Activated T-helper 2 cell treated with anti-CD3 and anti-CD28 coated beads, Interferon-gamma antibody, Interleukin-2, Interleukin-4, amounts not matched to agents 10 μg/mL and 5 μg/mL and 100 μg/mL, durations not matched to agents 14 hours and 24 hours and 36 hours (primary cell): Measurements from ENCODE around the gene HK1. TPM values are rescaled to one million over a fixed set of nuclear protein-coding genes. Genes with fewer than 3 reads are reported as not detected.
"Not testable (repeated sequence)": the region's sequence is repeated elsewhere in the genome, so short reads cannot be mapped to it uniquely, and the experiment has no call there.

Source experiments
- DNase-seq: peaks from one replicate; pipeline ENCODE4 v3.0.0; 2021; ENCODE audit warnings: low spot score
- H3K27ac Mint-ChIP-seq: one replicate; pipeline ENCODE4 v1.8.0; 2021; ENCODE audit warnings: mixed read lengths
- H3K27me3 Mint-ChIP-seq: one replicate; pipeline ENCODE4 v1.8.0; 2021; ENCODE audit warnings: low read depth, mixed read lengths
- H3K36me3 Mint-ChIP-seq: one replicate; pipeline ENCODE4 v1.8.0; 2021; ENCODE audit warnings: low read depth, mixed read lengths
- H3K4me1 Mint-ChIP-seq: one replicate; pipeline ENCODE4 v1.8.0; 2021; ENCODE audit warnings: low read depth, mixed read lengths
- H3K4me3 Mint-ChIP-seq: one replicate; pipeline ENCODE4 v1.8.0; 2021; ENCODE audit warnings: low read depth, mild to moderate bottlenecking, moderate library complexity, mixed read lengths
- H3K9me3 Mint-ChIP-seq: one replicate; pipeline ENCODE4 v1.8.0; 2021; ENCODE audit warnings: mixed read lengths
- intact Hi-C: fragments of 100-400 bp; cut with micrococcal nuclease; formaldehyde crosslinking; loops from one replicate; pipeline ENCODE4 v1.15.1; 2023
- total RNA-seq: library from RNA; stranded (reverse); gene quantifications from 2 replicates; pipeline ENCODE4 v1.2.3, GENCODE V29; 2022

The HK1 gene
- total RNA-seq, 1 donor from 2014 or later: 197 TPM

DNA sequence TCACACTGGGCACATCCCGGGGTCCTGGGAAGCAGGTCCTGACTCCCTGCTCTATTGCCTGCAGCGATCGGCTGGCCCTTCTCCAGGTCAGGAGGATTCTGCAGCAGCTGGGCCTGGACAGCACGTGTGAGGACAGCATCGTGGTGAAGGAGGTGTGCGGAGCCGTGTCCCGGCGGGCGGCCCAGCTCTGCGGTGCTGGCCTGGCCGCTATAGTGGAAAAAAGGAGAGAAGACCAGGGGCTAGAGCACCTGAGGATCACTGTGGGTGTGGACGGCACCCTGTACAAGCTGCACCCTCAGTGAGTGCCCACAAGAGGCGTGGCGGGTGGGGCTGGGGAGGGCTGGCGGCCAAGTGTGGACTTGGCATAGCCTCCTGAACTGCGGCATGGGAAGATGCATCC is 12.8 kb upstream of the HK1 start:
- Mint-ChIP-seq H3K9me3 (peaks cover 7% of the 10 kb centered on the region), H3K4me1 (peaks cover 14% of the 10 kb centered on the region), H3K27ac (no peak overlapping the region), H3K4me3 (no peak overlapping the region), H3K27me3 (peaks cover 18% of the 10 kb centered on the region), H3K36me3 (peaks cover 3% of the 10 kb centered on the region)
- intact Hi-C loops: no loop called here
- DNase-seq: no peak

DNA sequence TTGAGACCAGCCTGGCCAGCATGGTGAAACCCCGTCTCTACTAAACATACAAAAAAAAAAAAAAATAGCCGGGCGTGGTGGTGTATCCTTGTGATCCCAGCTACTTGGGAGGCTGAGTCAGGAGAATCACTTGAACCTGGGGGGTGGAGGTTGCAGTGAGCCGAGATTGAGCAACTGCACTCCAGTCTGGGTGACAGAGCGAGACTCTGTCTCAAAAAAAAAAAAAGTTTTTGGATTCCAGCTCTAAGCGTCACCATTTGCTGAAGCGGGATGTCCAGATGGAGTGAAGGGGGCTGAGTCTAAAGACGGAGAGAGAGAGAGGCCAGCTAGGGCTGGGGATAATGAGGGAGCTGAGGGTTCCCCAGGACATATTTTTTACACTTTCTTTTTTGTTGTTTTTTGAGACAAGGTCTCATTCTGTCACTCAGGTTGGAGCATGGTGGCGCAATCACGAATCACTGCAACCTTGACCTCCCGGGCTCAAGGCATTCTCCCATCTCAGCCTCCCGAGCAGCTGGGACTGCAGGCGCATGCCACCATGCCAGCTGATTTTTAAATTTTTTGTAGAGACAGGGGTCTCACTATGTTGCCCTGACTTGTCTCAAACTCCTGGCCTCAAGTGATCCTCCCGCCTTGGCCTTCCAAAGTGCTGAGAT is 9.4 kb upstream of the HK1 start:
- intact Hi-C loops: no loop called here
- Mint-ChIP-seq H3K4me3 (no peak overlapping the region), H3K36me3 (no peaks in the 10 kb centered on the region), H3K9me3 (no peaks in the 10 kb centered on the region), H3K27me3 (peaks cover 18% of the 10 kb centered on the region), H3K27ac (no peak overlapping the region), H3K4me1 (no peaks in the 10 kb centered on the region)
- DNase-seq: no peak

DNA sequence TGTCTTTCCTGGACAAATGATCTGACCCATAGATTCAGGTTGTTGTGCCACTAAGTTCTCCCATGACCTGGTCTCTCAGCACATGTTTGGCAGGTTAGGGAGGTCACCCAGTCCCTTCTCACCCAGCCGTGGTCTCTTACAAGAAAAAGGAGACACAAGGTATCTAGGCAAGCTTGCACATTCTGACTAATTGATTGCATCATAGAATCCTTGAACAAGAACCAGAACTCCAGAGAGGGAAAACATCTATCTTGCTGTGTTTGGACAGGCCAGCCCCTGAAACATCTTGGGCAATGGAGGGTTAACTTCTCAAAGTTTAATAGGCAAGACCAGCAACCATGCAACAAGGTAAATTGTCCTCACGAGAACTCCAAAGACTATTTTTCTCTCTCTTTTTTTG is 8.5 kb upstream of the HK1 start:
- H3K9me3 Mint-ChIP-seq: no peaks in the 10 kb centered on the region
- H3K4me3 Mint-ChIP-seq: no peak overlapping the region
- H3K36me3 Mint-ChIP-seq: no peaks in the 10 kb centered on the region
- H3K27ac Mint-ChIP-seq: no peak overlapping the region
- DNase-seq: no peak
- H3K4me1 Mint-ChIP-seq: no peaks in the 10 kb centered on the region
- peaks cover 18% of the 10 kb centered on the region for H3K27me3 Mint-ChIP-seq
- intact Hi-C loops: no loop called here

DNA sequence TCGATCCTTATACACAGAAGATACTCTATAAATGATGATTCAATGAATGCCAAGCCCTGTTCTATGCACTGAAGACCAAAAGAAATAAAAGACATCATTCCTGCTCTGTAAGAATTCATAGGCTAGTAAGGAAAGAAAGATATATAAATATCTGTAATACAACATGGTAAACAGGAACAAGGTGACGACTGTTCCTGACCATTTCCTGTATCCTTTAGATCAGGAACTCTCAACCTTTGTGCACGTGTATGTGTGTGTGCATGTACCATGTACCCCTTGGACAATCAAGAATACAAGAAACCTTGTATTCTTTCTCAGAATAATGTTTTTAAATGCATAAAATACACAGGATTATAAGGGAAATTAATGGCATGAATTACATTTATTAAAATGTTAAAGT is 7.3 kb upstream of the HK1 start:
- DNase-seq: no peak
- Mint-ChIP-seq H3K4me3 (no peak overlapping the region), H3K9me3 (no peaks in the 10 kb centered on the region), H3K27me3 (peaks cover 11% of the 10 kb centered on the region), H3K4me1 (no peaks in the 10 kb centered on the region), H3K27ac (no peak overlapping the region), H3K36me3 (no peaks in the 10 kb centered on the region)
- intact Hi-C loops: no loop called here

DNA sequence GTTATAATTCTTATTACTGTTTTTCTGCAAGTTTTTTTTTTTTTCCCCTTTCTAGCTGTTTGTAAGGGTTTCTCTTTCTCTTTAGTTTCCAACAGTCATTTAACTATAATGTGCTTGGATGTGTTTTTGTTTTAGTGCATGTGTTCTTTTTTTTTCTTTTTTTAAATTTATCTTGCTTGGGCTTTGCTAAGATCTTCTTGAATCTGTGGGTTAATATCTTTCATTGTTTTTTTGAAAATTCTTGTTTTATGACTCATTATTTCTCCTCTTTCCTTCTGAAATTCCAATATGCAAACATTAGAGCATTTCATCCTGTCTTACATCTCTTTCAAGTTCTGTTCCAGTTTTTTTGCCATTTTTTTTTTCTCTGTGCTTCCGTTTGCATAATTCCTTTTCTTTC is 5.7 kb upstream of the HK1 start:
- Mint-ChIP-seq H3K27ac (no peak overlapping the region), H3K9me3 (no peaks in the 10 kb centered on the region), H3K4me3 (no peak overlapping the region), H3K27me3 (peaks cover 6% of the 10 kb centered on the region), H3K4me1 (no peaks in the 10 kb centered on the region), H3K36me3 (no peaks in the 10 kb centered on the region)
- intact Hi-C loops: no loop called here
- no peak for DNase-seq

DNA sequence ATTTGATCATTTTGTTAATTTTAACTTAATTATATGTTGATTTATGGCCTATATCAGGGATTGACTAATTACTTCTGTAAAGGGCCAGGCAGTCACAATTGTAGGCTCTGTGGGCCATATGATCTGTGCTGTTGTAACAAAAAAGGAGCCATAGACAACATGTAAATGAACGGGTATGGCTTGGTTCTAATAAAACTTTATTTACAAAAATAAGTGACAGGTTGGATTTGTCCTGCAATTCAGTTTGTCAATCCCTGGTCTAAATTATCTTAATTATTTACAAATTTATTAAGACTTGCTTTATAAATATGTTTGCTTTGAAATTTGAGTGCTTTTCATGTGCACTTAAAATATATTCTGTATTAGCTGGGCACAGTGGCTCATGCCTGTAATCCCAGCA is 2.9 kb upstream of the HK1 start:
- Mint-ChIP-seq H3K4me1 (no peaks in the 10 kb centered on the region), H3K27ac (no peak overlapping the region), H3K27me3 (no peaks in the 10 kb centered on the region), H3K9me3 (no peaks in the 10 kb centered on the region), H3K4me3 (no peak overlapping the region), H3K36me3 (no peaks in the 10 kb centered on the region)
- intact Hi-C loops: no loop called here
- no peak for DNase-seq

DNA sequence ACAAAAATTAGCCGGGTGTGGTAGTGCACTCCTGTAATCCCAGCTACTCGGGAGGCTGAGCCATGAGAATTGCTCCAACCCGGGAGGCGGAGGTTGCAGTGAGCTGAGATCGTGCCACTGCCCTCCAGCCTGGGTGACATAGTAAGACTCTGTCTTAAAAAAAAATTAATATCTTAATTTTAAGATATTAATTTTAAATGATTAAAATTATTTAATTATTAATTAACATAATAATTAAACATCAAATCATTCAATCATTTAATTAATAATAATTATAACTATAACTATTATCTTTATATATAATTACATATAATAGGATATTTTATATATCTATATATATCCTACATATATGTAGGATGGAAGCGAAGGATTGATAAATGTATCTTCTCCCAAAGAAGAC is 1.8 kb upstream of the HK1 start:
- no peak for DNase-seq
- H3K4me1 Mint-ChIP-seq: no peaks in the 10 kb centered on the region
- H3K9me3 Mint-ChIP-seq: no peaks in the 10 kb centered on the region
- no peak overlapping the region for H3K4me3 Mint-ChIP-seq
- H3K27me3 Mint-ChIP-seq: peaks cover 6% of the 10 kb centered on the region
- no peaks in the 10 kb centered on the region for H3K36me3 Mint-ChIP-seq
- intact Hi-C loops: no loop called here
- H3K27ac Mint-ChIP-seq: no peak overlapping the region

DNA sequence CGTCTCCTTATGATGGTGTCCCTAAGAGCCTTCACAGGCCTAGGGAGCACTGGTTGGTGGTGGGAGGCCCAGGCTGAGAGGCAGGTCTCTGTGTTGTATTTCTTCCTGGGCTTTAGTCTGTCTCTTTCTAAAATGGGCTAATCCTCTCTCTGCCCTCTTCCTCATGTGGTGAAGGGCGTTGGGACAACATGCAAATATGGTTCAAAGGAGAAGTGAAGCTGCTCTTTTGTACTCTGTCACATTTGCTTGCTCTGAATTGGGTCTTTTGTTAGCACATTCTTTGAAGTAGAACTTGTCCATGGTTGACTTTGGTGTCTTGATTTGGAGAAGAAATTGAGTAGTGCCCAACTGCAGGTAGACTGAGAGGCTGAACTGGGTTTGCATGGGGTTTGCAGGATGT is 814 bp downstream of the HK1 start:
- no peak for DNase-seq

DNA sequence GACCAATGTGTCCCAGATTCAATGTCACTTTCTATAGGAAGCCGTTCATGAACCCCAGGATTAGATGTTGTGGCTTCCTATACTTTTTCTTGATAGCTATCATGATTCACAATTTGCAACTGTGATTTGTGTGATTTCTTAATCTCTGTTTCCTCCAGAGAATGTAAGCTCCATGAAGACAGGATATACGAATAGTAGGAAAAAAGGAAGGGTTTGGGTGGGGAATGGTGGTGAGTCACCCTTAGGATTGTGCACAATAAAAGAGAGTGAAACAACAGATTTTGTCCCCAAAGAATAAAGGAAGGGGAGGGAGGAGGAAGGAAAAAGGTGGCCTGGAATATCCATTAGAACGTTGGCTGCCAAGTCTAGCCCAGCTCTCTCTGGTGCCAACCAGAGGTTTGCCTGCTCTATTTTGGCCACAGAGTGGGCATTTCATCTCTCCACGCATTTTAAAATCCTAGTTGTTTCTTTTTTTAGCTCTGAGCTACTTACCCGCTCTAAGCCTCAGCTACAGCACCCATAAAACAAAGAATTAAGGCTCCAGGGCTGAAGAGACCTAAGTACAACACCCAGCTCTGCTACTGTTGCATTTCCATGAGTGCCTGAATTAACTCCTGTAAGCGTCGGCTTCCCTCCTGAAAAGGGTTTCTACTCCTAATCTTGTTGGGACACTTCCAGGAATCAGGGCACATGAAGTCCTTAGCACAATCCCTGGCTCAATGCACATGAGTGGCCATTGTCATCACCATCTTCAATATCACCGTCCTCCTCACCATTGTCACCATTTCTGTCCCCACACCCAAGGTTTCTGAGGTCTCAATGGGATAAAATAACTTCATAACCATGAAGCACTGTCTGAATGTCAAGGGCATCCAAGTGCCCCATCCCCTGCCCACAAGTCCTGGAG is 3.5 kb downstream of the HK1 start:
- peaks cover 19% of the 10 kb centered on the region for H3K27me3 Mint-ChIP-seq
- no peaks in the 10 kb centered on the region for H3K36me3 Mint-ChIP-seq
- no peaks in the 10 kb centered on the region for H3K4me1 Mint-ChIP-seq
- H3K27ac Mint-ChIP-seq: no peak overlapping the region
- no peak overlapping the region for H3K4me3 Mint-ChIP-seq
- intact Hi-C loops: no loop called here
- no peaks in the 10 kb centered on the region for H3K9me3 Mint-ChIP-seq
- no peak for DNase-seq

More for the DNA sequence above, 814 bp downstream of the HK1 start:
- Mint-ChIP-seq H3K27ac (no peak overlapping the region), H3K27me3 (peaks cover 13% of the 10 kb centered on the region), H3K9me3 (no peaks in the 10 kb centered on the region), H3K4me1 (no peaks in the 10 kb centered on the region), H3K4me3 (no peak overlapping the region), H3K36me3 (no peaks in the 10 kb centered on the region)
- intact Hi-C loops: no loop called here

DNA sequence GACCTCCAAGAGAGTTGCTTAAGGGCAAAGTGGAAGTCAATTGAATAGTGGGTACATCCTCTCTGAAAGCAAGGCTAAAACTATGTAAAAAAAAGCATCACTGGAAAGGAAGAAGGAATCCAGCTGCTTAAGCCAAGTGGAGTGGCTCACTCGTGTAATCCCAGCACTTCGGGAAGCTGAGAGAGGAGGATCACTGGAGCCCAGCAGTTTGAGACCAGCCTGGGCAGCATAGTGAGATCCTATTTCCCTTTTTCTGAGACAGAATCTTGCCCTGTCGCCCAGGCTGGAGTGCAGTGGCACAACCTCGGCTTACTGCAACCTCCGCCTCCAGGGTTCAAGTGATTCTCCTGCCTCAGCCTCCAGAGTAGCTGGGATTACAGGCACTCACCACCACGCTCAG is 6.1 kb downstream of the HK1 start:
- H3K9me3 Mint-ChIP-seq, H3K27ac Mint-ChIP-seq, H3K4me1 Mint-ChIP-seq, intact Hi-C loops, H3K36me3 Mint-ChIP-seq, DNase-seq, H3K4me3 Mint-ChIP-seq: not testable (repeated sequence)
- H3K27me3 Mint-ChIP-seq: peaks cover 25% of the 10 kb centered on the region

DNA sequence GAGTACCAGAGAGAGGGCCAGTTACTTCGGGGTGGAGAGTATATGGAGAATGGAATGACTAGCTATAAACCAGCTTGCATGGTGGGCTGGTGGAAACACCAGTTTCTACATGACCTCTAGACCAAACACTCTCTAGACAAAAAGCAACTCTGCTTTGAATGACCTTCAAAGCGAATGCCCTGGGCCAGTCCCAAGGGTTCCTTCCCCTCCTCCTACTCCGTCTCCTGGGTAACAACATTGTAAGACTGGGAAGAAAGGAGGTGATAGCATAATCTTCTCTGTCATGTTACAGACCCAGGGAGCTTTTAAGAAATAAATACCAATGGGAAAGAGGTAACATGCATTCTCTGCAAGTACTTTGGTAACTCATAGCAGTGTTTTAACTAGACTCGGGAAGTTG is 7.4 kb downstream of the HK1 start:
- Mint-ChIP-seq H3K4me3 (no peak overlapping the region), H3K4me1 (no peaks in the 10 kb centered on the region), H3K27me3 (peaks cover 28% of the 10 kb centered on the region), H3K9me3 (no peaks in the 10 kb centered on the region), H3K27ac (no peak overlapping the region), H3K36me3 (no peaks in the 10 kb centered on the region)
- no peak for DNase-seq
- intact Hi-C loops: no loop called here

DNA sequence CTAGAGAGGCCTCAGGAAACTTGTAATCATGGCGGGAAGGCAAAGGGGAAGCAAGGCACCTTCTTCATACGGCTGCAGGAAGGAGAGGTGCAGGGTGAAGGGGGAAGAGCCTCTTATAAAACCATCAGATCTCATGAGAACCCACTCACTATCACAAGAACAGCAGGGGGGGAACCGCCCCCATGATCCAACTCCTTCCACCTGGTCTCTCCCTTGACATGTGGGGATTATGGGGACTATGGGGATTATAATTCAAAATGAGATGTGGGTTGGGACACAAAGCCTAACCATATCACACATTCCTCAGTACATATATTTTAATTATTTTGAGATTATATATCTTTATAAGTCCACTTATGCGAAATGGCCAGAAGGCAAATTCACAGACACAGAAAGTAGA is 8.9 kb downstream of the HK1 start:
- Mint-ChIP-seq H3K9me3 (no peaks in the 10 kb centered on the region), H3K4me1 (no peaks in the 10 kb centered on the region), H3K4me3 (no peak overlapping the region), H3K27ac (no peak overlapping the region), H3K36me3 (no peaks in the 10 kb centered on the region), H3K27me3 (peaks cover 19% of the 10 kb centered on the region)
- DNase-seq: no peak
- intact Hi-C loops: no loop called here

DNA sequence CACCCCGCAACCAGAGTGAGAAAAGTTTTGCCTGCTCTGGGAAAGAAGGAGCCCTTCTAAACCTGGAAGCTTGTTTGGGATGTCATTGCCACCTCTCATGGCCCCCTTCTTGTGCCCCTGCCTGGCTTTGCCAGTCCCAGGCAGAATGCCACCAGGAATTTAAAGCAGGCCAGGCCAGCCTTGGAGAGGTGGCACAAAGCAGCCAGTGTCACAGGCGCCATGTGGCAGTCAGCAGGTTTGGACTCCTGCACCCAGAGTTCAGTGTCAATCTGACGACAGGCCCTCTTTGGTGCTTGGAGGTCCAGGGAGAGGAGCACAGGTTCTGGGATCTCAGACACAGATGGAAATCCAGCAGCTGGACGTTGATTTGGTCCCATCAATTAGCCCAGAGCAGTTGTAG is 12.7 kb downstream of the HK1 start:
- intact Hi-C loops: no loop called here
- Mint-ChIP-seq H3K4me1 (no peaks in the 10 kb centered on the region), H3K9me3 (no peaks in the 10 kb centered on the region), H3K4me3 (no peak overlapping the region), H3K27me3 (peaks cover 10% of the 10 kb centered on the region), H3K27ac (no peak overlapping the region), H3K36me3 (no peaks in the 10 kb centered on the region)
- no peak for DNase-seq
